ENCODE data around the gene YKT6.
"Not testable (repeated sequence)": the region's sequence is repeated elsewhere in the genome, so short reads cannot be mapped to it uniquely, and the experiment has no call there.

YKT6 gene

DNA sequence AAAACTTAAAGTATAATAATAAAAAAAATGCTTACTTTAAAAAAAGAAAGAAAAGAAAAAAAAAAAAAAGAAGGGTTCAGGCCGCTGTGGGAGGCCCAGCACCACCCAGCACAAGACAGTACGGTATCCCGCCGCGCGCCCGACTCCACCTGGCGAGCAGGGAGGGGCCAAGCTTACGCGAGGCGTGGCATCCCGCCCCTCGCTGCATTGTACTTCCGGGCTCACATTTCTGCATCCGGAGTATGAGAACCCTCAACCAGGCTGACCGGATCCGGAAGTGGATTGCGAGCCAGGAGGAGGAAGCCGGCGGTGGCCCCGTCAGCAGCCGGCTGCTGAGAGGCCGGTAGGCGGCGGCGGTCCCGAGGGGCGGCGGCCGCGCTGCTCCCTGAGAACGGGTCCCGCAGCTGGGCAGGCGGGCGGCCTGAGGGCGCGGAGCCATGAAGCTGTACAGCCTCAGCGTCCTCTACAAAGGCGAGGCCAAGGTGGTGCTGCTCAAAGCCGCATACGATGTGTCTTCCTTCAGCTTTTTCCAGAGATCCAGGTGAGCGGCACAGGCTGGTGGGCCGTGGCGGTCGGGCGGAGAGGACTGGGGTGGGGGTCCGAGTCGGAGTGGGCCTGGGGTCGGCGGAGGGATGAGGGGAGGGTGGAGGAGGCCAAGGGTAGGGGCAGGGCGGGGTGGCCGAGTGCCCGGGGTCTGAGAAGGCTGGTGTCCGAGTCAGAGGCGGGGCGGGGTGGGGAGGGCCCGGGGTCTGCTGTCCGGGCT is at the start of gene YKT6:
YKT6 (plus strand) TSS at position 280 of the 763 bp plus-strand sequence; CDS start at position 438, 158 bp downstream.
- DNase-seq, result peak; percentile 21 to 92 (median 86)

DNA sequence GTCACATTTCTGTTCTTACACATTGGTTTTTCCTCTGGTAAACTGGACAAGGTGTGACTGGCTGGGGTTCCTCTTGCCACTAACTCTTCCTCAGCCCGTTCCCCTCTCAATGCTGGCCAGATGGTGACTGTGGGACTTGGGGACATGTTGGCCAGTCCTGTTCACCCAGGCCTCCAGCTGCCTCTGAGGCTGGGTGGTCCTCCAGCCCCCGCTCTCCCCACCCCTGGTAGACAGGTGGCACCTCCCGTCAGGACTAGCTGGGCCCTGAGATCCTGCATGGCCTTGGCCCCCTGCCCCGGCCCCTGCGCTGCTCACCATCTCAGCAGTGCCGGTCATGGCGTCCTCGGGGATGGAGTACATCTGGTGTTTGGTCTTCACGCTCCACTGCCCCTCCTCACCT is 48.8 kb upstream of the YKT6 start:
- no peak for DNase-seq

GRCh38 chr7:44152971-44153947 is 47.5 kb upstream of the YKT6 start:
- no peak for DNase-seq

GRCh38 chr7:44153948-44154335 is 46.8 kb upstream of the YKT6 start:
- no peak for DNase-seq

DNA sequence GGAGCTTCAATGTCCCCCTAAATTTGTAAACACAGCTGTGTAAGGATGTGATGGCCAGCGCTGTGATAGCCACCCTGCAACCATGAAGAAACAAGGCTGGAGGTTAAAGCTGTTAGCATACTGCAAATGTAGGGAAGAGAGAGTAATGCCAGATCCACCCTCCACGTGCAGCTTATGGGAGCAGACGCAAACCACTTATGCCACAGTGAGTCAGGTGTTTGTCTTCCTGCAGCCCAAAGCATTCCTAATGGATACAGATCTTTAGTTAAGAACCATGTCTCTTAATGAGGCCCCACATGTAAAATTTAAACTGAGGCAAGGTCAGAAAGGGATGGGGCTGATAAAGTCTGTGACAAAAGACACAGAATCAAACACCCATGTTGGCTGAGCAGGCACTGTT is 46.1 kb upstream of the YKT6 start:
- DNase-seq, result no peak

DNA sequence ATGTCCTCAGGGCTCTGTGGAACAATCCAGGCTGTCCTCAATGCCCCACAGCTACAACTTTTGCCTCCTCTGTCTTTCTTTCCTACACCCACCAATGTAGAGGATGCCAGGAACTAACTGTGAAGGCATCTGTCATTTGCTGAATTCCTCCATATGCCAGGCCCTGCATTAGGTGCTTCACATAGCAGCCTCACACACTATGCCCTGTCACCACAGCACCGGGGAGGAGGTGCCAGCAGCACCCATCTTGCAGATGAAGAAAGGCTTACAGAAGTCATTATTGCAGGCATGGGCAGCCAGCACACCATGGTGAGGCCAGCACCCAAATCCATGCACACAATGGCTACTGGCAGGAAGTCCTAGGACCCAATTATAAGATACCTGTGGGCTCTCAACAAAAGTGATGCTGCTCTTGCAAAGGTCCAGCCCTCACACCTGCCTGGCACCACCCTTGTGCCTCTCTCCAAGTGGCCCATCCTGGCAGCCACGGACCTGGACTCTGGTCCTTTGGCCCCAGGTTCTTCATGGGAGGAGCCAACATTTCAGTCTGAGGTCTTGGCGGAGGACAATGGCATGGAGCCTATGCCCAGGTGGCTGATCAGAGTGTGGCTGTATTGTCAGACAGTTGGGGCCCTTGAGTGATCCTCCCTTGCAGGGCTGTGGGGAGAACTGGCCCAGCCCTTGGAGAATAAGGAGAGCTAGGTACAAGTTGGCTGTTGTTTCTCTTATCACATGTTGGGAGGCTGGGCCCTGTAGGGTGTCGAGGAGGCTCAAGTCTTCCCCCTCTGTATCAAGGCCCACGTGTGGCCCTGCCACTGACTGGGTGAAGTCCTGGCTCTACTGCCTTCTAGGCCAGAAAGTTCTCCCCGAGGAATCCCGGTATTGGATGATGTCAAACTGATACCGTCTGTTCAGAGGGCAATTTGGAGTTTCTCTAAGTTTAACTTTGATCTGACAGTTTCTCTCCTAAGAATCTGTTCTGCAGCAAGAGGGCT is 45.3 kb upstream of the YKT6 start:
- DNase-seq, result peak in 1 of 14 donors; percentile 92

DNA sequence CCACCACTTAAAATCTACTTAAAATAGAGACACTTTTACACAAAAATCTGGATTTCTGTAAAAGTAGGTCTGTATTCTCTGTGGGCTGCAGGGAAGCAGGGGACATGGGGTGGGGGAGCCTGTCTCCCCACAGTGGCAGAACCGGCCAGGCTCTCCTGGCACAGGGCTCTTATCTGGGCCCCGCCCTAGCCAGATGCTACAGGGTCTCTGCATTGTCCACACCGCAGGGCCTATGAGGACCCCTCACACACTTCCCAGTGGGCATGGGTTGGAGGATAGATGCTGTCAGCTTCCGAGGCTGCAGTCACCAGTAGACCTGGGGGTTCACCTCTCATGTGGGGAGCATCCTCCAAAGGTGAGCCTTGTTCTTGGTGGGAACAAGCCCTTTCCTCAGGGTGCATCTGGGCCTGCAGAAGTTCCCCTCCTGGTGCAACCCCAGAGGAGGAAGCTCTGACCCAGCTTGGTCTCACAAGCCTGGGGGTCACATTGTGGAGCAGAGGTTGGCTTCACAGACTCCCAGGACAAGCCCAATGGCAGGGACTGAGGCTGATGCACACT is 44.2 kb upstream of the YKT6 start:
- DNase-seq, result no peak

GRCh38 chr7:44157116-44158080 is 43.4 kb upstream of the YKT6 start:
- no peak for DNase-seq

- DNase-seq, result no peak
Observed at GRCh38 chr7:44158096-44158872, 42.5 kb upstream of the YKT6 start.

GRCh38 chr7:44158873-44159631 is 41.7 kb upstream of the YKT6 start:
- DNase-seq, result peak in 9 of 14 donors; percentile 39 to 81 (median 66)

DNA sequence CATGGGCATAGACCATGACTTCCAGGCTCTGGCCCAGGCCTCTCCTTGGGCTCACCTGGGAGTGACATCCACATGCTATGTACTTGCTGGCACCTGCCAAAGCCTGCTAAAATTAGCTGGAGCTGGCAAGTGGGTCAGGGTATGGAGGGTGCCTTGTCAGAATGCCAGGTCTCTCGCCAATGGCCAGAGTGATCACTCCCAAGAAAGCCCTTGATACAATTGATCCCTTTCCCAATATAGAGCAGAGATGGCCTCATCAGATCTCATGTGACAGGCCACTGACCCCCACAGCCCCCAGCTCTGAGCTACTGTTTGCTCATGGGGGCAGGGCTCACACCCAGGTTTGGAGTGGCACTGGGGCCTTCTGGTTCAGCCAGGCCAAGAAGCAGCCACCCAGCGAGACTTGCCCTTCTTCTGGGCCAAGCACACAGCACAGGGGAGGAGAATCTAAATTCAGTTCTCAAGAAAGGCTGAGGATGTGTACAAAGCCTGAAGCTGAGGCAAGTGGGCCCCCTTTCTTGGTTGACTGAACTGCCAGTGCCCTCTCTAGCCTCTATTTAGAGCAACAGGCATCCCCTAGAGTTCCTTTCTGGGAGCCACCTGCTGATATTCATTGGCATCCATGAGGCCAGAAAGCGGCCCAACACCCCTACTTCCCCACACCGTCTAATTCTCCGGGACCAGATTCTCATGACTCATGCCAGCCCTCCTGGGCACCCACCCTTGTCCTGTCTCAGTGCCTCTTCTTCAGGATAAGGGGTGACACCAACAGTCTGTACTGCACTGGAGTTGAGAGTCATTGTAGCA is 40.8 kb upstream of the YKT6 start:
- peak in 1 of 14 donors; percentile 80 for DNase-seq

- no peak for DNase-seq
Observed at GRCh38 chr7:44161371-44161770, 39.4 kb upstream of the YKT6 start.

GRCh38 chr7:44162179-44162578 is 38.6 kb upstream of the YKT6 start:
- DNase-seq, result no peak

DNA sequence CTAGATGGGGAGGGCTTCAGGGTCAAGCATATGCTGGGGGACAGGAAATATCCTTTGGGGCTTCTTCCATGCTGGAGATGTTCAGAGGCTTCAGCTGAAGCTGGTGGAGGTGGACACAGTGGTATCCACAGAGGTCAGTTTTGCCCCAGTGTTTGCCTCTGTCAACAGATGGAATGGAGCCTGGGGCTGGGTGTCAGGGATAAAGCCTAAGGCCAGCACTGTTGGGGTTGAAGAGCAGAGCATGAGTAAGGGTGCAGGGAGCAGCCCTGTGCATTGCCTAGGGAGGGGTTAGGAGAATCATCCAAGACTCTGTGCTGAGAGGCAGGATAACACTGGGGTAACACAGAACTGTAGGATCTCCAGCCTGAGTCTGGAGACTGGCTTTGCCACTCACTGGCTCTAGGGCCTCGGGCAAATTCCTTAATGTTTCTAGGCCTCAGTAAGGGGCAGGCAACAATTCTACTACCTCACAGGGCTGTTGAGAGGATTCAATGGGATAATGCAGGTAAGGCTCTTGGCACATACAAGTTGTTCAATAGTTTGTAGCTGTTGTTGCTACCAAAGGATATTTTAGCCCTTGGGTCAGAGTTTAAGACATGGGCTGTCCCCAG is 37.9 kb upstream of the YKT6 start:
- no peak for DNase-seq

DNA sequence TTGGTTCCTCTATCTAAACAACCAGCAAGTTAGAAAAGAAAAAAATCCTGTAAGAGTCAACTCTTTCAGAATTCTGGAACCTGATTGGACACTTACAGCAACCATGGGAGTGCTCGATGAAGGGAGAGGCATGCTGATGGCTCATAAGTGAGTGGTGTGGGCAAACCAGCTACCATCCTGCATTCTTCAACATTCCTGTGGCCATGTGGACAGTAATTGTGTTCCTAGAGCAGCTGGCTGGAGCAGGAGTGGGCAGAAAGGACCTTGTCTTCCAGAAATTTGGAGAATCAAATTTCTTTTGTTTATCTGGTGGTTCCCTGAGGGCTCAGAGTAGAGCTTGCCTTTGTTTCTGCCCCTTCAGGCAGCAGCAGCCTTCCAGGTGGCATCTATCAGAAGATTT is 37.2 kb upstream of the YKT6 start:
- no peak for DNase-seq

GRCh38 chr7:44167920-44168319 is 32.9 kb upstream of the YKT6 start:
- no peak for DNase-seq

DNA sequence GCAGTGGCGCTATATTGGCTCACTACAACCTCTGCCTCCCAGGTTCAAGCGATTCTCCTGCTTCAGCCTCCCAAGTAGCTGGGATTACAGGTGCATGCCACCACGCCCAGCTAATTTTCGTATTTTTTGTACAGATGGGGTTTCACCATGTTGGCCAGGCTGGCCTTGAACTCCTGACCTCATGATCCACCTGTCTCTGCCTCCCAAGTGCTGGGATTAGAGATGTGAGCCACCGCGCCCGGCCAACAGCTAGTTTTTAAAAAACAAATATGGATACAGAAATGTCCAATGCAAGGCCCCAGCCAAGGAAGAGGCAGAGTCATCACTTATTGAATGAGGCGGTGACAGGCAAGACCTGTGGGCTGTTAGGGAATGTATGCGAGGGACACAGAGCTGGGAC is 28.9 kb upstream of the YKT6 start:
- DNase-seq, result not testable (repeated sequence)

- no peak for DNase-seq
Observed at GRCh38 chr7:44172352-44172751, 28.4 kb upstream of the YKT6 start.

Measured in C1 segment of cervical spinal cord (tissue), 14 donors.